SH-SY5Y (cell line): ENCODE measurements around the gene DIAPH3.

Experiments
- GATA2 ChIP-seq: IDR thresholded peaks from 2 replicates; pipeline ENCODE4 v1.6.1; 2011; ENCODE audit warnings: mild to moderate bottlenecking, low read depth, low read length
- GATA3 ChIP-seq: IDR thresholded peaks from 2 replicates; pipeline ENCODE4 v1.6.1; 2011; ENCODE audit warnings: low read depth, mild to moderate bottlenecking, low read length, moderate library complexity

GRCh38 chr13:60164234-60164889 lies 634 bp upstream of the DIAPH3 start:
- TF ChIP-seq GATA3 (no peak), GATA2 (no peak)
